OCI-LY7 (cell line): ENCODE results near the gene FNDC3B.

Experiments
- CTCF ChIP-seq: fragments of 200-600 bp; sonication (generic); conservative IDR thresholded peaks from 2 replicates; pipeline ENCODE4 v1.5.1; 2014; ENCODE audit warnings: mild to moderate bottlenecking, antibody characterized with exemption, low read length, moderate library complexity, mixed read lengths
- EZH2phosphoT487 ChIP-seq: fragments of 200-600 bp; sonication (generic); IDR thresholded peaks from 2 replicates; pipeline ENCODE4 v1.6.1; 2018; ENCODE audit warnings: low read depth, borderline replicate concordance, mild to moderate bottlenecking, mixed run types, antibody characterized with exemption, low read length, moderate library complexity, mixed read lengths

- TF ChIP-seq CTCF, result no peak
- TF ChIP-seq EZH2phosphoT487, result no peak
These were observed 38.9 kb downstream of the FNDC3B start for GRCh38 chr3:172078244-172078643.
